GM12878 (cell line): ENCODE data around the gene CAMK2N2. TPM values are rescaled to one million over a fixed set of nuclear protein-coding genes. Genes with fewer than 3 reads are reported as not detected.

ENCODE experiments used
- ATAC-seq: fragments of 200-7000 bp; cut with Tn5 transposase; 3 replicates; pipeline ENCODE4 v1.9.1; 2020; ENCODE audit warnings: mild to moderate bottlenecking, moderate library complexity
- BruUV-seq: library from RNA; stranded (reverse); fragments of 400-500 nt; replicated peaks from 2 replicates; lab custom pipeline; 2021; lab: Mats Ljungman, UMichigan
- CTCF ChIA-PET: fragments of 300-600 bp; sonication (Branson Sonifier 250); formaldehyde crosslinking; extraction: SDS; loops from one replicate; lab custom pipeline; 2021; ENCODE audit warnings: inconsistent platforms; lab: Yijun Ruan, JAX
- POLR2A ChIA-PET: fragments of 350-600 bp; formaldehyde crosslinking; extraction: SDS; loops from one replicate; lab custom pipeline; 2021; ENCODE audit warnings: inconsistent platforms; lab: Charles Lee
- RAD21 ChIA-PET: fragments of 300-600 bp; sonication (Branson Sonifier 250); formaldehyde crosslinking; loops from one replicate; lab custom pipeline; 2023; ENCODE audit warnings: antibody characterized with exemption; ENCODE audit not compliant: unreplicated experiment; lab: Charles Lee
- SMC1A ChIA-PET: fragments of 300-600 bp; sonication (Branson Sonifier 250); formaldehyde crosslinking; loops from one replicate; lab custom pipeline; 2023; ENCODE audit not compliant: unreplicated experiment, uncharacterized antibody; lab: Charles Lee
- DNase-seq: peaks from one replicate; pipeline ENCODE4 v3.0.0-alpha.2; 2011; ENCODE audit warnings: low read depth, low spot score
- FAIRE-seq: peaks from 3 replicates; lab custom pipeline; 2011; peaks lifted over from hg19 to GRCh38; lab: Jason Lieb, UNC
- H2AFZ ChIP-seq: 2 replicates; pipeline ENCODE4 v1.6.0; 2011; ENCODE audit warnings: low read depth, low read length, control low read depth; ENCODE audit not compliant: control insufficient read depth
- H3K27ac ChIP-seq: 2 replicates; pipeline ENCODE4 v1.5.1; 2011; ENCODE audit warnings: control low read depth; ENCODE audit not compliant: control insufficient read depth, insufficient read depth
- H3K27me3 ChIP-seq, 2 experiments: replicated peaks in 1 of 2; 2 replicates each; pipeline versions ENCODE4 v1.6.0 to v1.6.1; 2011; ENCODE audit warnings: low read length in 1 of 2; ENCODE audit not compliant: control insufficient read depth in 2 of 2, insufficient read depth in 2 of 2
- H3K36me3 ChIP-seq, 2 experiments: 2 replicates each; pipeline ENCODE4 v1.5.1; 2011; ENCODE audit warnings: low read length in 1 of 2; ENCODE audit not compliant: control insufficient read depth in 2 of 2, insufficient read depth in 2 of 2
- H3K4me1 ChIP-seq: 2 replicates; pipeline ENCODE4 v1.6.1; 2011; ENCODE audit warnings: mild to moderate bottlenecking, low read length, moderate library complexity, mixed read lengths; ENCODE audit not compliant: control insufficient read depth, insufficient read depth
- H3K4me2 ChIP-seq: 2 replicates; pipeline ENCODE4 v1.6.0; 2011; ENCODE audit warnings: control low read depth; ENCODE audit not compliant: control insufficient read depth, insufficient read depth
- H3K4me3 ChIP-seq: fragments of 200-600 bp; sonication (generic); 2 replicates; pipeline ENCODE4 v1.5.1; 2016
- H3K79me2 ChIP-seq: 2 replicates; pipeline ENCODE4 v1.6.0; 2011; ENCODE audit warnings: low read length; ENCODE audit not compliant: control insufficient read depth, insufficient read depth
- H3K9ac ChIP-seq: 2 replicates; pipeline ENCODE4 v1.8.0; 2011; ENCODE audit warnings: low read length, control low read depth, mixed read lengths; ENCODE audit not compliant: control insufficient read depth, insufficient read depth
- H3K9me3 ChIP-seq: replicated peaks from 3 replicates; pipeline ENCODE4 v1.5.1; 2011; ENCODE audit warnings: mild to moderate bottlenecking, low read length; ENCODE audit not compliant: control insufficient read depth, insufficient read depth
- H4K20me1 ChIP-seq: 2 replicates; pipeline ENCODE4 v1.6.0; 2011; ENCODE audit not compliant: control insufficient read depth, insufficient read depth
- CHD4 ChIP-seq: fragments of 200-600 bp; sonication (generic); IDR thresholded peaks from 2 replicates; pipeline ENCODE4 v1.6.1; 2016; ENCODE audit warnings: mild to moderate bottlenecking
- WGBS: methylation state at CpG from one replicate; pipeline ENCODE4 v1.1.6; 2016; ENCODE audit warnings: low lambda C conversion rate; ENCODE audit not compliant: insufficient replicate concordance, insufficient coverage; ENCODE audit errors: missing lambda C conversion rate; 5-methylcytosine and 5-hydroxymethylcytosine counted together
- in situ Hi-C: fragments of 300-500 bp; cut with MboI; formaldehyde crosslinking; loops from 9 replicates; pipeline ENCODE4 v1.14.3; 2018; ENCODE audit warnings: mixed read lengths
- intact Hi-C: fragments of 100-400 bp; cut with micrococcal nuclease; formaldehyde crosslinking; loops from one replicate; pipeline ENCODE4 v1.14.2; 2022; ENCODE audit not compliant: unreplicated experiment
- polyA plus RNA-seq, 11 experiments: library from polyadenylated mRNA; depleted of rRNA in 4 of 11; unstranded in 6 of 11; stranded (reverse) in 5 of 11; fragments of >200 nt; fragmentation: Nextera tagmentation in 4 of 11; fragmentation: Illumina TruSeq in 1 of 11; extraction: Ambion mirVana in 4 of 11; extraction: Trizol in 1 of 11; gene quantifications; 1 replicate in 1 of 11; 2 replicates in 10 of 11; pipeline versions ENCODE4 v1.2.1 to v1.2.3, GENCODE V29; 2011 to 2016; ENCODE audit warnings: inconsistent platforms in 2 of 11, missing spikeins in 2 of 11, low read depth in 1 of 11
- total RNA-seq, 4 experiments: library from RNA; depleted of rRNA in 3 of 4; stranded (reverse); fragments of >200 nt in 3 of 4; fragmentation: Illumina TruSeq in 1 of 4; extraction: Trizol in 1 of 4; gene quantifications; 2 replicates each; pipeline versions ENCODE4 v1.2.1 to v1.2.3, GENCODE V29; 2013 to 2021
- TF ChIP-seq, protein P1 (sequence below): fragments of 450-650 bp; IDR thresholded peaks from 2 replicates; pipeline ENCODE4 v1.6.1; 2018; ENCODE audit warnings: borderline replicate concordance, mild to moderate bottlenecking; ENCODE audit not compliant: partially characterized antibody

The CAMK2N2 gene
- total and polyA plus RNA-seq, 10 of the 15 experiments (the other 5 are each of a cell fraction or from before 2014, with no cell fraction given) = 0.06 to 1.4 (median 0.45) TPM; not detected in 1

DNA sequence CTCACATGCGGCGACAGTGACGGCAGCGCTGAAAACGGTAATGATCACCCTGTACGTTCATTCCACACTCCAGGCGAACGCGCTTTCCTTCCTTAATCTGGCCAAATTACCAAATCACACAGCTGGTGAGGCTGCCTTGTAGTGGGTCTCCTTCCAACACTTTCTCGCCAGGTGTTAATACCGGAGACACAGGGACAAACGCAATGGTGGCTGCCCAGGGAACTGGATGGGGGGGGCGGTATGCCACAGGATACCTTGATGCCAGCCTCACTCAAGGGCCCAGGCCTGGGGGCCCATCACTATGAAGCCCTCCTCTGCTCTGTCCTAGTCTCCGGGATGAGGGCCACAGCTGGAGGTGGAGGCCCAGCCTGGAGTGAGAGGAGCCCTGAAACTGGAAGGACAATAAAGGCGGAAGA lies 1.4 kb upstream of the CAMK2N2 start:
- Histone ChIP-seq H3K27me3 (peaks cover 2 to 11% of the 10 kb centered on the region in 2 experiments), H3K79me2 (no peaks in the 10 kb centered on the region), H3K27ac (no peak overlapping the region), H4K20me1 (no peaks in the 10 kb centered on the region), H3K4me2 (peak overlapping the region; percentile 90; the same call in 1 of the 2 replicates), H3K36me3 (no peaks in the 10 kb centered on the region), H3K9ac (no peak overlapping the region), H3K9me3 (no peaks in the 10 kb centered on the region), H3K4me1 (0 out of 2 replicates have a peak, but pooled peaks cover 4% of the 10 kb centered on the region), H2AFZ (no peak overlapping the region), H3K4me3 (no peak overlapping the region)
- ChIA-PET CTCF (interaction anchor here (0.6 to 1.1 kb wide), 3 partner anchors 9 to 113 kb away, joined by 3 to 5 read pairs (median 4); partner anchors contain the start of gene EEF1AKMT4), SMC1A (no interaction called here), RAD21 (no interaction called here), POLR2A (no interaction called here)
- intact Hi-C loops (no loop called here), in situ Hi-C loops (no loop called here)
- BruUV-seq = no TSS peak
- TF ChIP-seq CHD4 = no peak
- TF ChIP-seq, protein P1, sequence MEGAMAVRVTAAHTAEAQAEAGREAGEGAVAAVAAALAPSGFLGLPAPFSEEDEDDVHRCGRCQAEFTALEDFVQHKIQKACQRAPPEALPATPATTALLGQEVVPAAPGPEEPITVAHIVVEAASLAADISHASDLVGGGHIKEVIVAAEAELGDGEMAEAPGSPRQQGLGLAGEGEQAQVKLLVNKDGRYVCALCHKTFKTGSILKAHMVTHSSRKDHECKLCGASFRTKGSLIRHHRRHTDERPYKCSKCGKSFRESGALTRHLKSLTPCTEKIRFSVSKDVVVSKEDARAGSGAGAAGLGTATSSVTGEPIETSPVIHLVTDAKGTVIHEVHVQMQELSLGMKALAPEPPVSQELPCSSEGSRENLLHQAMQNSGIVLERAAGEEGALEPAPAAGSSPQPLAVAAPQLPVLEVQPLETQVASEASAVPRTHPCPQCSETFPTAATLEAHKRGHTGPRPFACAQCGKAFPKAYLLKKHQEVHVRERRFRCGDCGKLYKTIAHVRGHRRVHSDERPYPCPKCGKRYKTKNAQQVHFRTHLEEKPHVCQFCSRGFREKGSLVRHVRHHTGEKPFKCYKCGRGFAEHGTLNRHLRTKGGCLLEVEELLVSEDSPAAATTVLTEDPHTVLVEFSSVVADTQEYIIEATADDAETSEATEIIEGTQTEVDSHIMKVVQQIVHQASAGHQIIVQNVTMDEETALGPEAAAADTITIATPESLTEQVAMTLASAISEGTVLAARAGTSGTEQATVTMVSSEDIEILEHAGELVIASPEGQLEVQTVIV = no peak
- FAIRE-seq = no peak
- whole genome bisulfite sequencing = 28% methylated on average over 15 of the region's 15 CpGs
- DNase-seq = no peak
- no peak for ATAC-seq
